22Rv1 (cell line): ENCODE measurements around the gene PODN.

Experiments used
- CTCF ChIP-seq: fragments of 450-650 bp; IDR thresholded peaks from 2 replicates; pipeline ENCODE4 v1.5.1; 2017; ENCODE audit warnings: mild to moderate bottlenecking
- ZFX ChIP-seq: fragments of 450-650 bp; IDR thresholded peaks from 2 replicates; pipeline ENCODE4 v1.6.1; 2017; ENCODE audit warnings: antibody characterized with exemption, borderline replicate concordance

DNA sequence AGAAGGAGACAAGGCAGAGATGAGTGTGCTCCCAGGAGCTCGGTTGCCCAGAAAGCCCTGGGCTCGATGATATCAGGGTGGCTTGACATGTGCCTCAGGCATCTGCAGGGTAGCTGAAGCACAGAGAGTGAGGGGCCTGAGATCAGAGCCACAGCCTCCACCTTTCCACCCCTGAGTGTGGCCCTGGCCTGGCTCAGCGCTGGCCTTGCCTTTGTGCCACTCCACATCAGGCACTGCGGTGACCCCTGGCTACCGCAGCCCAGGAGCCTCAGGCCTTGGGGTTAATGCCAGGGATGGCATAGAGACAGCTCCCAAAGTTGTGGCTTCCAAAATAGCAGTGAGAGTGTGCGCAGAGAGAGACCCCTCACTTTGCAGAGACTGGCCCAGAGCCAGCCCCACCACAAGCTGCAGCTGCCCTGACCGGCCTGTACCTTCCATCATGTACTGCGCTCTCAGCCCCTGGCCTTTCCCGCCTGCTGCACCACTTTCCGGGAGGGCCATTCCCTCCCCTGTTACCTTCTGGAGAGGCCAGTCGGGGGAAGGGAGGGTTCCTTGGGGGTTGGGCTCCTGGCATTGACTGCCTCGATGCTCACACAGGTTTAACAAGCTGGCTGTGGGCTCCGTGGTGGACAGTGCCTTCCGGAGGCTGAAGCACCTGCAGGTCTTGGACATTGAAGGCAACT, 19.5 kb downstream of the PODN start:
- TF ChIP-seq CTCF (no peak), ZFX (no peak)
